ENCODE results near the gene EXOC3. TPM values are rescaled to one million over a fixed set of nuclear protein-coding genes. Genes with fewer than 3 reads are reported as not detected.
"Not testable (repeated sequence)": the region's sequence is repeated elsewhere in the genome, so short reads cannot be mapped to it uniquely, and the experiment has no call there.

The EXOC3 gene
- polyA plus RNA-seq, 3 donors from 2014 or later: 22.6 to 43.9 (median 34.0) TPM

DNA sequence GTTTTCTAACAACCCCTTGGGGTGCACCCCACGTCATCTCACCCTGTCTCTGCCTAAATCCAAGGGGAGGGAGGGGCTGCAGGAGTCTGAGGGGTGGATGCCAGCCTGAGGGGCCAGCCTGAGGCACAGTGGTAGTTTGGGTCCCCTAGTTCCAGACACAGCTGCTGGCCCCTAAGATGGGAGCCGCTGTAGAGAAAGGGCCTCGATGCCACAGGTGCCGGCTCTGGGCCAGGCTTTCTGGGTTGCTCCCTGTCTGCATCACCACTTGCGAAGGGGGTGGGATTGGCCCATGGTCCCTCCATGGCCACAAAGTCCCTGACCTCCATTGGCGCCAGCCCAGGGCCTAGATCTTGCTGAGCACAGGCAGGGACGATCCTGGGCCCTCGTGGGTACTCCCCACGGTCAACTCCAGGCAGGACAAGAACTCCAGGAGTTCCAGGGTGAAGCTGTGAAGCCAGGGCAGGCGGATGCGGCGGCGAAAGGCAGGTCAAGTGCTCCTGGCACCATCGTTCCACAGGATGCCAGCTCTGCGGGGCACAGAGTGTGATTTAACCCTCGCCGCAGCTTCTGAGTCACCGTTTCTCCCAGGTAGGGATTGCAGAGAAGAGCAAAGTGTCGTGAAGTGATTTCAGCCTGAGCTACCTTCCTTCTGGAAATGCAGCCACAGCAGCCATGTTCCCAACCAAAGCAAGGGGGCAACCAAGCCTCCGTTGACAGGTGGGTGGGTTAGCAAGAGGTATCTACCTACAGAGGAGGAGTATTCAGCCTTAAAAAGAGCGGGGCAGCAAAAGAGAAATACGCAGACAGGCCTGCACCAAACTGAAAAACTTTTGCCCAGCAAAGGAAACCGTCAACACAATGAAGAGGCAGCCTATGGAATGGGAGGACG, 41.6 kb upstream of the EXOC3 start:
- H3K9me3 Mint-ChIP-seq: no peaks in the 10 kb centered on the region
- DNase-seq: no peak
- no peak overlapping the region for H3K27ac Mint-ChIP-seq
- peaks cover 9% of the 10 kb centered on the region in 3 donors for H3K27me3 Mint-ChIP-seq (ENCODE audit: low read depth in 3 of 3)
- H3K36me3 Mint-ChIP-seq: peaks cover 0 to 5% (median 0%) of the 10 kb centered on the region in 3 donors
- H3K4me3 Mint-ChIP-seq: no peak overlapping the region
- no peaks in the 10 kb centered on the region for H3K4me1 Mint-ChIP-seq

- not testable (repeated sequence) for H3K9me3 Mint-ChIP-seq; H3K36me3 Mint-ChIP-seq; H3K4me1 Mint-ChIP-seq; H3K27me3 Mint-ChIP-seq (ENCODE audit: low read depth in 3 of 3); H3K27ac Mint-ChIP-seq; H3K4me3 Mint-ChIP-seq; DNase-seq
Measured at GRCh38 chr5:402219-402614, 40.8 kb upstream of the EXOC3 start.

DNA sequence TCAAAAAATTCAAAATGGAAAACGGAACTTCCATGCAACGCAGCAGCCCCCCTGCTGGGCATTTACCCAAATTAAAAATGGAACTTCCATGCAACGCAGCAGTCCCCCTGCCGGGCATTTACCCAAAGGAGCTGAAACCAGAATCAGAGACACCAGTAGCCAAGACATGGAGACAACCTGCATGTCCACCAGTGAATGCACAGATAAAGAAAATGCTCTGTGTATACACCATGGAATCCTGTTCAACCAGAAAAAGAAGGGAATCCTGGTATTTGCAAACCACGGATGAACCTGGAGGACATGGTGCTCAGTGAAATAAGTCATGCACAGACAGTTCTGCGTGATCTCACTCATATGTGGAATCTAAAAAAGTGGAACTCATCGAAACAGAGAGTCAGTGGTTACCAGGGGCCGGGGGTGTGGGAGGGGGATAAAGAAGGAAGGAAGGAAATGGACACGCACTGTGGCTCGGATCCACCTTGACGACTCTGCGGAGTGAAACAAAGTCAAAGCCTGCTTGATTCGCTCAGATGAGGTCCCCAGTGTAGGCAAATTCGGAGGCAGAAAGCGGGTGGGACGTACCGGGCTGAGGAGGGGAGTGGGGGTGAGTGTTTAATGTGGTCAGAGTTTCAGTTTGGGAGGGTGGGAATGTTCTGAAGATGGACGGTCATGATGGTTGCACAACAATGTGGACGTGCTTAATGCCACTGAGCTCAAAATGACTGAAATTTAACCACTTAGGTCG, 40.2 kb upstream of the EXOC3 start:
- peaks cover 9% of the 10 kb centered on the region in 3 donors for H3K27me3 Mint-ChIP-seq (ENCODE audit: low read depth in 3 of 3)
- no peak for DNase-seq
- no peaks in the 10 kb centered on the region for H3K4me1 Mint-ChIP-seq
- no peak overlapping the region for H3K27ac Mint-ChIP-seq
- no peak overlapping the region for H3K4me3 Mint-ChIP-seq
- H3K36me3 Mint-ChIP-seq: peaks cover 0 to 5% (median 0%) of the 10 kb centered on the region in 3 donors
- no peaks in the 10 kb centered on the region for H3K9me3 Mint-ChIP-seq

DNA sequence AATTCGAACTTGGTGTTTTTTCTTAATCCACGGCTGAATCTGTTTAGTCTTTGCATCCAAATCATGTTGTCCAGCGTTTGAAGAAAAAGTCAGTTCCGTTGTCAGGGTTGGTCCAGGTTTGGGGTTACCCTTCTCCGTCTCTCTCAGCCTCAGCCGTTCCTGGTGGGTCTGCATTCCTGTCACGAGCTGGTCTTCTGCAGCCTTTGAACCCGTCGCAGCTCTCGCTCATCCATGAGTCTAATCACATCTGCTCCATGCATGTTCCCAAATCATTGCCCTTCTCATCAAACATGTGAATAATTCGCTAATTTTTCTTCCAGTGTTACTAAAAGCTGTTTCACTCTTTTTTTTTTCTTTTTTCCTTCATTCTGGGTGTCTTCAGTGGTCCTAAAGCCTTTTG, 39.0 kb upstream of the EXOC3 start:
- Mint-ChIP-seq H3K4me3 (no peak overlapping the region), H3K36me3 (peaks cover 0 to 5% (median 0%) of the 10 kb centered on the region in 3 donors), H3K9me3 (no peaks in the 10 kb centered on the region), H3K27ac (no peak overlapping the region), H3K27me3 (ENCODE audit: low read depth in 3 of 3) (peaks cover 5 to 9% (median 9%) of the 10 kb centered on the region in 3 donors), H3K4me1 (no peaks in the 10 kb centered on the region)
- DNase-seq: no peak

DNA sequence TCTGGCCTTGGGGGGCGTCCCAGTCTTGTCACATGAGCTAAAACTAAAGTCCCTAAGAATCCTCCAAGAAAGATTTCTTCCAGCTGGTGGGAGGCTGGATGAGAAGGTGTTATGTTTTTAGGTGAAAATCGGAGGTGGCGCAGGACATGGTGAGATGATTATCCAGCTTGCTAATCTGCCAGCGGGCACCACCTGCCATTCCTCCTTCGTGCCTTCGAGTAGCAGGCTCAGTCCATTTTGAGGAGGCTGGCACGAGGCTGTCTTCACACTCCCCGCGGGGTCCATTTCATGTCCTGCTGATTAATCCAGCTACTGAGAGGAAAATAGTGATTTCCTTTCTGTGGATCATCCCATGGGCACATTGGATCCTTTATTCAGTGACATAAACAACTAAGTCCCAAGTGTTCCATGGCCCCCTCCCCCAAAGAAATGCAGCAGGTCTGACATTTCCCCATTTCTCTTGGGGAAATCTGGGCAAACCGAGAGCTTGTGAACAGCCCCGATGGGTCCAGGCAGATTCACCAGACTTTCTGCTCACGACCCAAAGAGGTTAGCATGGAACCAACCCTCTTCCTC, 38.2 kb upstream of the EXOC3 start:
- no peak overlapping the region for H3K27ac Mint-ChIP-seq
- H3K4me3 Mint-ChIP-seq: no peak overlapping the region
- H3K9me3 Mint-ChIP-seq: no peaks in the 10 kb centered on the region
- H3K4me1 Mint-ChIP-seq: no peaks in the 10 kb centered on the region
- peaks cover 0 to 5% (median 0%) of the 10 kb centered on the region in 3 donors for H3K36me3 Mint-ChIP-seq
- DNase-seq: no peak
- H3K27me3 Mint-ChIP-seq (ENCODE audit: low read depth in 3 of 3): peaks cover 7 to 11% (median 9%) of the 10 kb centered on the region in 3 donors

DNA sequence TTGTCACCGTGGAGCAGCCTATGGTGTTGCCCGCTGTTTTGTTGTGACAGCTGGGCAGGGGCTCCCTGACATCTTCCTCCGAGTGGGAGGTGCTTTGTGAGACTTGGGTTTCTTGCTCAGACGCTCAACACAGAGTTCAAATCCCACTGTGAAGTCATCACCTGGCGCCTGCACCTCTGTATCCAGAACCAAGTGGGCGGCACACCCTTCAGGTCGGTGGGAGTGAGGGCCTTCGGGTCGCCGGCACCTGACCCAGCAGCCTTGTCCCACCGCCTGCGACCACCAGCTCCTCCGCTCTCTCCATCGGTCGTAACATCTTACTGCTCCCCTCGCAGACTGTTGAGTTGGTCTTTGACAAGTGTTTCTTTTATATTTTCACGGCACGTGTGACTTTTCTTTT, 37.6 kb upstream of the EXOC3 start:
- Mint-ChIP-seq H3K27me3 (ENCODE audit: low read depth in 3 of 3) (peaks cover 3 to 11% (median 7%) of the 10 kb centered on the region in 3 donors), H3K36me3 (peaks cover 0 to 5% (median 0%) of the 10 kb centered on the region in 3 donors), H3K4me3 (no peak overlapping the region), H3K27ac (no peak overlapping the region), H3K9me3 (no peaks in the 10 kb centered on the region), H3K4me1 (no peaks in the 10 kb centered on the region)
- DNase-seq: no peak

GRCh38 chr5:406041-406440, 36.9 kb upstream of the EXOC3 start:
- Mint-ChIP-seq H3K27me3 (ENCODE audit: low read depth in 3 of 3) (peaks cover 2 to 11% (median 7%) of the 10 kb centered on the region in 3 donors), H3K27ac (no peak overlapping the region), H3K9me3 (no peaks in the 10 kb centered on the region), H3K4me3 (no peak overlapping the region), H3K36me3 (peaks cover 0 to 5% (median 0%) of the 10 kb centered on the region in 3 donors), H3K4me1 (no peaks in the 10 kb centered on the region)
- no peak for DNase-seq

DNA sequence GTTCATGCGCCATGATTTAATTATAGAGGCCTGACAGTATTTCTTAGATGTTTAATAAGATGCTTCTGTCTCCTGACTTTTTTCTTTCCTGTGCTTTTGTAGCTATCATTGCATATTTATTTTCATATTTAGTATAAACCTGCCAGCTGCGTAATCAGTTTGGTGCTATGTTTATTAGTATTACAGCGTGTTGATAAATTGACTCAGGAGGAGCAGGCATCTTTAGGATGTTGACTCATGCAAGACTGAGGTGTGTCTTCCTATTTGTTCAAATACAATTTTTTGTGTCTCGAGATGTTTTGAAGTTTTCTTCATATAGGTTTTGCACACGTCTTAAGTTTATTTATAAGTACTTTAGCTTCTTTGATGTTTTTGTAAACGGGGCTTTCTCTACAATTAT, 35.9 kb upstream of the EXOC3 start:
- Mint-ChIP-seq H3K4me1 (no peaks in the 10 kb centered on the region), H3K27me3 (ENCODE audit: low read depth in 3 of 3) (peaks cover 2 to 11% (median 7%) of the 10 kb centered on the region in 3 donors), H3K27ac (no peak overlapping the region), H3K36me3 (peaks cover 0 to 5% (median 0%) of the 10 kb centered on the region in 3 donors), H3K4me3 (no peak overlapping the region), H3K9me3 (no peaks in the 10 kb centered on the region)
- DNase-seq: no peak

DNA sequence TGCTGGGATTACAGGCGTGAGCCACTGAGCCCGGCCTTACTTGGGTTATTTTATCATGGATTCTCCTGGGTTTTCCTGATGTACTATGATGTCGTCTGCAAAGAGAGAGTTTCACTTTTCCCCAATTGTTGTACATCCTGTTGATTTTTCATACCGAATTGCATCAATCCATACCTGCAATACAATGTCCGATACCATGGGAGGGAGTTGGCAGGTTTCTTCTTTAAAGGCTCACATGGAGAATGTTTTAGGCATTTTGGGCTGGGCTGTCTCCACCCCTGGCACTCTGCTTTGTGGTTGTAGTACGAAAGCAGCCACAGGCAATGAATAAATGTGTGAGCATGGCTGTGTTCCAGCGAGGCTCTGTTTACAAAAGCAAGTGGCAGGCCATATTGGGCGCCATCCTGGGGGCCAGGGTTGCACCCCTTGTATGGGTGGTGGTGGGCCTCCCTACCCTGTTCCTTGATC, 35.1 kb upstream of the EXOC3 start:
- H3K4me1 Mint-ChIP-seq: no peaks in the 10 kb centered on the region
- H3K27ac Mint-ChIP-seq: no peak overlapping the region
- no peaks in the 10 kb centered on the region for H3K9me3 Mint-ChIP-seq
- peaks cover 0 to 5% (median 0%) of the 10 kb centered on the region in 3 donors for H3K36me3 Mint-ChIP-seq
- H3K4me3 Mint-ChIP-seq: no peak overlapping the region
- DNase-seq: no peak
- H3K27me3 Mint-ChIP-seq (ENCODE audit: low read depth in 3 of 3): peaks cover 4 to 10% (median 9%) of the 10 kb centered on the region in 3 donors

DNA sequence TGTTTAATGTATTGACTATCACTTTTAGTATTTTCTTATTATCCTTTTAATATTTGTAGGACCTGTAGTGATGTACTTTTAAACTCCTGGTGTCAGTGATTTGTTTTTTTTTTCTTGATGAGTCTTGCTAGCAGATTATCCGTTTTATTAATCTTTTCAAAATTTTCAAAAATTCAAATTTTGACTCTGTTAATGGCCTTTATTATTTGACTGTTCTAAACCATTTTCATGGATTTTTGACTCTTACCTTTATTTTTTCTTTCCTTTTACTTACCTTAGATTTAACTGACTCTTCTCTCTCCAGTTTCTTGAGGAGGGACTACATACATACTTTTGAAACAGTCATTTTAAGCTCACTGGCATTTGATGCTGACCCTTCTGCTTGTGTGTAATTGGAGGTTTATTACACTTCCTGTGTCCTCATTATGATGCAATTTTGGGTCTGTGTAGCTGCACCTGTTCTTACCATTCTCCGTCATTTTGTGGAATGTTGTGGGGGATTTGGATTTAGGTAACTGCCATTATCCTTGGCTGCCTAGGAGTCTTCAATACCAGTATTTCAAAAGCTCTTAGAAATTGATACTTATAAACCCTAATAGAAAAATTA, 32.0 kb upstream of the EXOC3 start:
- Mint-ChIP-seq H3K4me1 (no peaks in the 10 kb centered on the region), H3K36me3 (peaks cover 0 to under 1% (median 0%) of the 10 kb centered on the region in 3 donors), H3K9me3 (no peaks in the 10 kb centered on the region), H3K27ac (no peak overlapping the region), H3K27me3 (ENCODE audit: low read depth in 3 of 3) (peaks cover 2 to 6% (median 2%) of the 10 kb centered on the region in 3 donors), H3K4me3 (no peak overlapping the region)
- no peak for DNase-seq

- H3K4me1 Mint-ChIP-seq: no peaks in the 10 kb centered on the region
- no peak overlapping the region for H3K4me3 Mint-ChIP-seq
- H3K36me3 Mint-ChIP-seq: no peaks in the 10 kb centered on the region
- peaks cover 2 to 6% (median 2%) of the 10 kb centered on the region in 3 donors for H3K27me3 Mint-ChIP-seq (ENCODE audit: low read depth in 3 of 3)
- no peak overlapping the region for H3K27ac Mint-ChIP-seq
- DNase-seq: no peak
- H3K9me3 Mint-ChIP-seq: no peaks in the 10 kb centered on the region
Measured at GRCh38 chr5:411728-412127, 31.2 kb upstream of the EXOC3 start.

DNA sequence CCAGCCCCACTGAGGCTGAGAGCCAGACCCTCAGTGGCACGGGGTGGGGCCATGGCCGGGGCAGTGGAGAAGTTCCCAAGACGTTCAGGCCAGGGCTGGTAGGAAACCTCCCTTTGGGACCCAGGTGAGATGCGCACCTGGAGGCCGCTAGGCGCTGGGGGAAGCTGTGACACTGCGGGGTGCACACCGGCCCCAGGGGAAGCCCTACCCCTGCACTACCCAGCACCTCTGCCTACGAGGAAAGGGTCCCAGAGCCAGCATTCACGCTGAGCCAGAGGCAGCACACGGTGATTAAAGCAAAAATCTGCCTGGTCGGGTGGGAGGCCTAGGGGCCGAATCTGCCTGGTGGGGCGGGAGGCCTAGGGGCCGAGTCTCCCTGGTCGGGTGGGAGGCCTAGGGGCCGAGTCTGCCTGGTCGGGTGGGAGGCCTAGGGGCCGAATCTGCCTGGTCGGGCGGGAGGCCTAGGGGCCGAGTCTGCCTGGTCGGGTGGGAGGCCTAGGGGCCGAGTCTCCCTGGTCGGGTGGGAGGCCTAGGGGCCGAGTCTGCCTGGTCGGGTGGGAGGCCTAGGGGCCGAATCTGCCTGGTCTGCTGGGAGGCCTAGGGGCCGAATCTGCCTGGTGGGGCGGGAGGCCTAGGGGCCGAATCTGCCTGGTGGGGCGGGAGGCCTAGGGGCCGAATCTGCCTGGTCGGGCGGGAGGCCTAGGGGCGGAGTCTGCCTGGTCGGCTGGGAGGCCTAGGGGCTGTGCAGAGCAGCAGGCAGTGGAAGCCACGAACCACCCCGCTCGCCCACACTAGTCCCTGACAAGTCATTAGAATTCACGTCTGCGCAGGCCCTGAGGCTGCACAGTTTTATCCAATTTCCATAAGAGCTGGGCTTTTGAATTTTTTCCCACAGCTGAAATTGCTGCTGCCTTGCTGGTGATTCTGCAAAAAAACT, 27.7 kb upstream of the EXOC3 start:
- DNase-seq; H3K4me1 Mint-ChIP-seq; H3K27me3 Mint-ChIP-seq (ENCODE audit: low read depth in 3 of 3); H3K9me3 Mint-ChIP-seq; H3K36me3 Mint-ChIP-seq: not testable (repeated sequence)
- Mint-ChIP-seq H3K4me3 (peak overlapping the region in 1 of 5 donors; percentile 70), H3K27ac (peak overlapping the region in 1 of 6 donors; percentile 86)
